Prostate gland (tissue), 2 donors: ENCODE data around the gene ADAMTS2.

Experiments used
- CTCF ChIP-seq, 4 experiments: fragments of 200-600 bp in 2 of 4; fragments of 450-650 bp in 2 of 4; sonication (generic) in 2 of 4; IDR thresholded peaks; 1 replicate in 3 of 4; 2 replicates in 1 of 4; pipeline ENCODE4 v1.5.1; 2016 to 2019; ENCODE audit warnings: antibody characterized with exemption in 4 of 4, mild to moderate bottlenecking in 2 of 4, moderate library complexity in 2 of 4
- POLR2A ChIP-seq: fragments of 450-650 bp; IDR thresholded peaks from one replicate; pipeline ENCODE4 v1.6.1; 2016; ENCODE audit warnings: antibody characterized with exemption, mild to moderate bottlenecking

DNA sequence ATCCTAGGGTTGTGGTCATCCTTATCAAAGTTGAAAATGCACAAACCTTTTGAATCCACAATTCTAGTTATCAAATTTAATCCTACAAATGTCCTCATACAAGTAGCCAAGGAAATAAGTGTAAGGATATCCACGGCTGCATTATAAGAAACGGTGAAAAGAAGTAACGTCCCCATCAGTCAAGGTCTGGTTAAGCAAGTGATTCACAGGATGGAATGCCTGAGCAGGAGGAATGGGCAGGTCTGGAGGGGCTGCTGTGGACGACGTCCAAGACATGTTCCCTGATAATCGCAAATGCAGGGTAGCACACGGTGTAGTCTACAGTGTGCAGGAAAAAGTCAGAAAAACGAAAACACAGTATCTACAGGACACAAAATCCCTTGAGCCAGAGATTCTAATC is 118.6 kb downstream of the ADAMTS2 start:
- TF ChIP-seq CTCF (IDR thresholded peaks at IDR 0.05) (no peak), POLR2A (no peak)
